T-helper 17 cell (primary cell): ENCODE data around the gene BANP. TPM values are rescaled to one million over a fixed set of nuclear protein-coding genes. Genes with fewer than 3 reads are reported as not detected.
"Not testable (repeated sequence)": the region's sequence is repeated elsewhere in the genome, so short reads cannot be mapped to it uniquely, and the experiment has no call there.

Source experiments
- ATAC-seq: fragments of 150-1000 bp; cut with Tn5 transposase; 2 replicates; pipeline ENCODE4 v1.10.0; 2021; ENCODE audit warnings: mild to moderate bottlenecking, moderate library complexity
- DNase-seq, 3 donors: peaks; one replicate each; pipeline versions ENCODE4 v3.0.0 to v3.0.0-alpha.2; 2020 to 2021
- H3K9me3 ChIP-seq: one replicate; pipeline ENCODE4 v1.7.0; 2013; ENCODE audit warnings: low read length, mild to moderate bottlenecking; ENCODE audit not compliant: control insufficient read depth, poor library complexity, severe bottlenecking
- H3K27ac Mint-ChIP-seq: one replicate; pipeline ENCODE4 v1.8.0; 2022; ENCODE audit warnings: mild to moderate bottlenecking, moderate library complexity, mixed read lengths
- H3K27me3 Mint-ChIP-seq: one replicate; pipeline ENCODE4 v1.8.0; 2022; ENCODE audit warnings: mixed read lengths
- H3K36me3 Mint-ChIP-seq: one replicate; pipeline ENCODE4 v1.8.0; 2022; ENCODE audit warnings: low read depth, mixed read lengths
- H3K4me1 Mint-ChIP-seq: one replicate; pipeline ENCODE4 v1.8.0; 2022; ENCODE audit warnings: mild to moderate bottlenecking, mixed read lengths
- H3K4me3 Mint-ChIP-seq: one replicate; pipeline ENCODE4 v1.8.0; 2022; ENCODE audit warnings: mild to moderate bottlenecking, moderate library complexity, mixed read lengths
- total RNA-seq, 4 donors: library from RNA in 2 of 4; stranded (reverse) in 2 of 4; gene quantifications; one replicate each; pipeline ENCODE4 v1.2.3 and lab custom pipeline; 2022 to 2026

The BANP gene, protein sequence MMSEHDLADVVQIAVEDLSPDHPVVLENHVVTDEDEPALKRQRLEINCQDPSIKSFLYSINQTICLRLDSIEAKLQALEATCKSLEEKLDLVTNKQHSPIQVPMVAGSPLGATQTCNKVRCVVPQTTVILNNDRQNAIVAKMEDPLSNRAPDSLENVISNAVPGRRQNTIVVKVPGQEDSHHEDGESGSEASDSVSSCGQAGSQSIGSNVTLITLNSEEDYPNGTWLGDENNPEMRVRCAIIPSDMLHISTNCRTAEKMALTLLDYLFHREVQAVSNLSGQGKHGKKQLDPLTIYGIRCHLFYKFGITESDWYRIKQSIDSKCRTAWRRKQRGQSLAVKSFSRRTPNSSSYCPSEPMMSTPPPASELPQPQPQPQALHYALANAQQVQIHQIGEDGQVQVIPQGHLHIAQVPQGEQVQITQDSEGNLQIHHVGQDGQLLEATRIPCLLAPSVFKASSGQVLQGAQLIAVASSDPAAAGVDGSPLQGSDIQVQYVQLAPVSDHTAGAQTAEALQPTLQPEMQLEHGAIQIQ
- total RNA-seq (10 to 100 TPM; 46.9 to 47.9 TPM), total RNA-seq (lab: John Stamatoyannopoulos, UW) (33.5 to 49.3 reads per million in 2 donors)

DNA sequence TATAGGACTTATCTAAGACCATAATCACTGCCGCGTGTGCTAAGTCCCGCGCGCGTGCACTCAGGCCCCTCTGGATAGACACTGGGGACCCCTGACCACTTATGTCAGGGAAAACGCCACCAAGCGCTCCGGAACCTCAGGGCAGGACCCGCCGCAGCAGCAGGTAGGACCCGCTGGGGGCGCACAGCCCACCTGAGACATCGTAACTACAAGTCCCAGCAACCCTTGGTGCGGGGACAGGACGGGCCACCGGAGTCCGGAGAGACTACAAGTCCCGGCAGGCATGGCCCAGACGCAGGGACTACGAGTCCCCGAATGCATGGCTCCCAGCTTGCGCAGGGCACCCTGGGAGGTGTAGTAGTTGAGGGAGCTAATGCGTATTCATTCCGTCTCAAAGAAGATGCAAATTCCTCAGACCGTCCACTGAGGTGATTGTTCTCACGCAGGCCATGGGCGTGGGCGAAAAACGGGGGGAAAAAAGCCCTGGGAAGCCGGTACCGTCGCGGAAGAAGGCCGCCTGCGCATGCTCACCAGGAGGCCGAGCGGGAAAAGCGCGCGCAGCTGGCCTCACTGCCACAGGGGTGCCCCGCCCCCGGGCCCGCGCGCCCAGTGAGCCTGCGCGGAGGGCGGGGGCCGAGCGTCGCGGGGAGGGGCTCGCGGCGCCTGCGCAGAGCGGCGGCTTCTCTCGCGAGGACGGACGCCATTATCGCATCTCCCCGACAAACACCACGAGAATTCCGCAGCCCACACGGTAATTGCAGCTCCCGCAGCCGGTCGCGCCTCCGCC is at the start of gene BANP:
TSS of gene BANP (plus strand) at position 670 of the 787 bp plus-strand sequence. CDS start 23,682 bp downstream, outside the sequence.
- H3K4me3 Mint-ChIP-seq: peak within 1 kb of the TSS; percentile 95
- peak; percentile 93 to 95 (median 94) for DNase-seq
- ATAC-seq: peak; percentile 95
- peaks cover 10% of the 10 kb centered on the region for H3K36me3 Mint-ChIP-seq
- no peaks in the 10 kb centered on the region for H3K9me3 ChIP-seq
- peaks cover 13% of the 10 kb centered on the region for H3K27me3 Mint-ChIP-seq
- H3K27ac Mint-ChIP-seq: peak within 1 kb of the TSS; percentile 97
- peaks cover 32% of the 10 kb centered on the region for H3K4me1 Mint-ChIP-seq

DNA sequence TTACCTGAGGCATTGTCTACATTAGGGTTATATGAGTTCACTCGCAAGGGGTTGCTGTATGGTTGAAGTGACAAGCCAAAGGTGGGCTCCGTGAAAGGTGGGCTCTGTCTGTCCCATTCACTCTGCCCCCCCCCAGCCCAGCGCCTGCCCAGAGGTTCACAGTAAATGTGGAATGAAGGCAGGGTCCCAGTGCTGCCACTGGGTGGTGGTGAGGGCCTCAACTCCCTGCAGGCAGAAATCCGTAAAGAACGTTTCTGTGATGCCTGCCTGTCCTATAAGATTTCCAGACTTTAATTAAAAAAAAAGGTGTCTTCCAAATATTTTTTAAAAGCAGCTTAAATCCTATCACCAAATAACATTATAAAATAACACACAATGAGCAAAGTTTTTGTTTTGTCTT is 46.3 kb upstream of the BANP start:
- DNase-seq, H3K4me3 Mint-ChIP-seq, H3K27ac Mint-ChIP-seq, ATAC-seq, H3K27me3 Mint-ChIP-seq, H3K36me3 Mint-ChIP-seq, H3K4me1 Mint-ChIP-seq, H3K9me3 ChIP-seq: not testable (repeated sequence)

DNA sequence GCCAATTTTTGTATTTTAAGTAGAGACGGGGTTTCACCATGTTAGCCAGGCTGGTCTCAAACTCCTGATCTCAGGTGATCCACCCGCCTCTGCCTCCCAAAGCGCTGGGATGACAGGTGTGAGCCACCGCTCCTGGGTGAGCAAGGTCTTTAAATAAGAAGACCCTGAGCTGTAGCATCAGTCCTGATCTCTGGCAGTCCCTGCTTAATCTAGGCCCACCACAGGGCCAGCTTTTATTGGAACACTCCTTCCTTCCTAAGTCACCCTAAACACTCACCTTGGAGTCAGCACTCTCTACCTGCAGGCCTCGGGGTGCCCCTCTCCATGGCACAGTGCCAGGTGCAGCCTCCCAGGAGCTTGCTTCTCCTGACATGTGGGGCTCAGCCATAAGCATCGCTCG is 45.7 kb upstream of the BANP start:
- not testable (repeated sequence) for H3K36me3 Mint-ChIP-seq, H3K27ac Mint-ChIP-seq, ATAC-seq, DNase-seq, H3K4me1 Mint-ChIP-seq, H3K4me3 Mint-ChIP-seq, H3K27me3 Mint-ChIP-seq, H3K9me3 ChIP-seq

DNA sequence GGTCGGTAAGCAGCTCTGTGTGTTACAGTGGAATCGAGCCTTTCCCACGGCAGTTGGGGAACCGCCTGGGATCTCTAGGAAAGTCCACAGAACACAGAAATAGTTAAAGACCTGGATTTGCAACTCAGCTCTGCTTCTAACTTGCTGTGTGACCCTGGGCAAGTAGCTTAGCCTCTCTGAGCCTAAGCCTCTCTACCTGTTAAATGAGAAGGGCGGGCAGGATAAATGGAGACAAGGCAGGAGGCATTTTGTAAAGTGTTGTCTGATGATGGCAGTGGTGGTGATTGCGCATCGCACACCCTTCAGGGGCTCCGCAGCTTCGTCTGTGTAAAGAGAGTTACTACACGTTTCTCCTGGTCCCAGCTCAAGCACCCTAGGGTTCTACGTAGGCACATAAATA is 43.1 kb upstream of the BANP start:
- ATAC-seq, H3K36me3 Mint-ChIP-seq: not testable (repeated sequence)

DNA sequence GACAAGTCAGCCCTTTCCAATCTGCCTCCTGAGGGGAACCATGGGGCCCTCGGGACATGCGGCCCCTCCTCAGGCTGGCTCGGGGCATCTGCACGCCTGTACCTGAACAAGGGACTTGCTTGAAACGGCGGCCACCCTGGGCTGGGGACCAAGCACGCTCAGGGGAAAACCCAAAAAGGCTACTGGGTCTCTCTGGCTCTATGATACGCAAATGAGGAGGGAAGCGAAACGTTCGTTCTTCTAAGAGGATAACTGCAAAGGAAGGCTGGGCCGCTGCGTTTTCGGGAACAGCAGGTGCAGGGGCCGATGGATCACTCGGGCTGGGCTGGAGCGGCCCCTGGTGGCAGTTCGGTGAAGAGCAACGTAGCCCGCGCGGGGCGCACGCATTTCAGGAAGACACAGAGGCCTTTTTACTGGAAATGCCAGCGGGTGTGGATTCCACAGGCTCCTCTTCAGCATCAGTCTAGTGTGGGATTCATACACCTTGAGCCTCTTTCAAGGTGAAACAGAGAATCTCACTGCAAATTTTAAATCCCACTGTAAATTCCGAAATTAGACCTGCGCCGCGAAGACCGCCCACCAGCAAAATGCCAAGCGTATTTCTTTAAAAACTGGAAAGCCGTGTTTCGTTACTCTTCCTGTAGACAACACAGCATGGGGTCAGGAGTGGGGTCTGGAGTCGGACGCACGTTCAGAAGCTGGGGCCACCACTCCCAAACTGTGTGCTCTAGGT is 41.9 kb upstream of the BANP start:
- not testable (repeated sequence) for H3K4me1 Mint-ChIP-seq, H3K9me3 ChIP-seq, H3K27ac Mint-ChIP-seq, H3K36me3 Mint-ChIP-seq, H3K4me3 Mint-ChIP-seq
- DNase-seq (peak; percentile 54 to 79 (median 61)), ATAC-seq (peak; percentile 91)
- H3K27me3 Mint-ChIP-seq: peaks cover 13% of the 10 kb centered on the region

More for the DNA sequence above, 43.1 kb upstream of the BANP start:
- not testable (repeated sequence) for H3K9me3 ChIP-seq, H3K4me1 Mint-ChIP-seq, DNase-seq, H3K4me3 Mint-ChIP-seq, H3K27ac Mint-ChIP-seq
- H3K27me3 Mint-ChIP-seq: peaks cover 13% of the 10 kb centered on the region

DNA sequence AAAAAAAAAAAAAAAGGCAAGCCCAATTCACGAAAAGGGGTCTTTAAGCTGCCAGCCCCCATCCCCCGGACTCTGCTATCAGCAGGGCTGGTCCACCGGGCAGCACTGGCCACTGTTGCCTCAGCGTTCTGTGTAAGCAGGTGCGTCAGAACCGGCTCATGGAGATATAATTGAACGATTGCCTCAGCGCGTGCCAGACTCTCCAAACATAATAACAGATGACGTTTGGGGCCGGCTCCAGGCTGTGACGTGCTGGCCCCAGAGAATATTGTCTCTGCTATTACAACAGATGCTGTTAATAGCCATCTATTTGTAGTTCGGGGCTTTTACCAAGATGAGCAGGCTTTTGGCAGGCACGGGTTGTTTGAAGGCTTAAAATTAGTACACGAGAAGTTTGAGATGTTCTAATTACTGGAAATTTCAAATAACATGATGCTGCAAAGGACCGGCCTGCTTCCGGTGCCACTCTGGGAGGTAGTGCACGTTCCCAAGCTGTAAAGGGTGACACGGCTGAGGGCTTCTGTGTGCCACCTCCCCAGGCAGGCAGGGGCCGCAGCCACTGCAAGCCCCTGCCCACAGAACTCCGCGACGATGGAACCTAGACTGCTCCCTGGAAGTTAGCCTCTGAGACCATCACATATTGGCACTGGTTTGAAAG is 40.0 kb upstream of the BANP start:
- H3K4me1 Mint-ChIP-seq, ATAC-seq: not testable (repeated sequence)

DNA sequence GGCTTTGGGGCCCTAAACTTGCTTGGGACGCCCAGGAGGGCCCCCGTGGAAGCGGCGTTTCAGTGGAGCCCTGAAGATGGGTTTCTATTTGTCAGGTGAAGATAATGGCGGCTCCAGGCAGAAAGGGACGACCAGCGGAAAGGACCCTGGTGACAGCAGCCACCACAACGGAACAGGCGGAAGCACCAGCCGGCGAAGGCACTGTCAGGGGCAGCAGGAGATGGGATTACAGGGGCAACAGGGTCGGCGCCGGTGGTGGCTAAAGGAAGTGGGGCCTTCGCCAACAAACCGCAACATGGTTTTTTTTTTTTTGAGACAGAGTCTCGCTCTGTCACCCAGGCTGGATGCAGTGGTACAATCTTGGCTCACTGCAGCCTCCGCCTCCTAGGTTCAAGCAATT is 38.5 kb upstream of the BANP start:
- not testable (repeated sequence) for DNase-seq, H3K27ac Mint-ChIP-seq, ATAC-seq, H3K4me3 Mint-ChIP-seq, H3K9me3 ChIP-seq, H3K4me1 Mint-ChIP-seq, H3K36me3 Mint-ChIP-seq
- peaks cover 13% of the 10 kb centered on the region for H3K27me3 Mint-ChIP-seq

More for the DNA sequence above, 40.0 kb upstream of the BANP start:
- H3K27me3 Mint-ChIP-seq: peaks cover 13% of the 10 kb centered on the region
- not testable (repeated sequence) for H3K36me3 Mint-ChIP-seq, H3K27ac Mint-ChIP-seq, DNase-seq, H3K9me3 ChIP-seq, H3K4me3 Mint-ChIP-seq

DNA sequence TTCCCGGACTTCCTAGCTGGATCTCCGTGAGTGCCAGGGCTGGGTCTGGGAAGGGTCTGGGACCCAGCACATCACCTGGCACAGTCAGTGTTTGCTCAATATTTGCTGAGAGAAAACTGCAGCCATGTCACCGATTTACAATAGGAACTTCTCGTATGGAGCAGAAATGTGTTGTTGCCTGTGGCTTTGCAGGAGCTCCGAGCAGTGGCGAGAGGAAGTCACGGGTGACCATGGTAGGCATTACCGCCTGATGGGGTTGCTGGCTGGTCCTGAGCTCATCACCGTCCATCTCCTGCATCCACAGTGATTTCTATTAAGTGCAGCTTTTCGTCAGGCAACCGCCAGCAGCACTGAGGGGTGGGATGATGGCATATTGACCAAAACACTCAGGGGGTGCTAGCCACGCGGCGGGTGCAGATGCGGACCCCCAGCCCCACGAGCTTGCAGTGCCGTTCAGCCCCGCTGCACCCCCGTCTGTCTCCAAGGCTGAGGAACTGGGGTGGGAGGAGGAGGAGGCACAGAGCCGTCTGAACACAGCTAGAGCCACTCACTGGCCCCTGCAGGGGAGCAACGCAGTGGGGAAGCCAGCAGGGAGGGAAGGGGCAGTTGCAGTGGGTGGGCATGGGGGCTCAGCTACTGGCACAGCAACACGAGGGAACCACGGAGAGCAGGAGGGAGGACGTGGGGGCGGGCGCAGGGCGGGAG is 37.1 kb upstream of the BANP start:
- peaks cover 22% of the 10 kb centered on the region for H3K27me3 Mint-ChIP-seq
- H3K36me3 Mint-ChIP-seq: not testable (repeated sequence)

DNA sequence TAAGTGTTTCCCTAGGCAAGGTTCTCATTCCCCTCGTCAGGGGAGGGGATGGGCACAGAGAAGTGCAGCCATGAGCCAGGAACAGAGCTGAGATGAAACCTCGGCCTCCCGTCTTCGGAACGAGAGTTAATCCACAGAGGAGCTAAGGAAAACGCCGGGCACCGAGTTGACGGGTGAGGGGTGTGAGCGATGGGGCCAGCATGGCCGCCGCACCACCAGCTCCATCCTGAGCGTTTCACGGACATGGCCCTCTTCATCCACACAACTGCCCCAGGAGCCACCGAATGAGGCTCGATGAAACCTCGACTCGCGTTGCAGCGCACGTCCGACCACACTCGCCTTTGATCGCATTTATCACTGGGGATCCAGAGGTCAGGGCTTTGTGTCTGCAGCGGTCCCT is 36.4 kb upstream of the BANP start:
- Mint-ChIP-seq H3K4me3 (no peak overlapping the region), H3K27ac (no peak overlapping the region), H3K36me3 (no peaks in the 10 kb centered on the region), H3K27me3 (peaks cover 17% of the 10 kb centered on the region), H3K4me1 (peaks cover 3% of the 10 kb centered on the region)
- no peaks in the 10 kb centered on the region for H3K9me3 ChIP-seq
- ATAC-seq (no peak), DNase-seq (no peak)

More for the DNA sequence above, 37.1 kb upstream of the BANP start:
- not testable (repeated sequence) for H3K4me3 Mint-ChIP-seq, H3K9me3 ChIP-seq, H3K4me1 Mint-ChIP-seq, DNase-seq, ATAC-seq, H3K27ac Mint-ChIP-seq

DNA sequence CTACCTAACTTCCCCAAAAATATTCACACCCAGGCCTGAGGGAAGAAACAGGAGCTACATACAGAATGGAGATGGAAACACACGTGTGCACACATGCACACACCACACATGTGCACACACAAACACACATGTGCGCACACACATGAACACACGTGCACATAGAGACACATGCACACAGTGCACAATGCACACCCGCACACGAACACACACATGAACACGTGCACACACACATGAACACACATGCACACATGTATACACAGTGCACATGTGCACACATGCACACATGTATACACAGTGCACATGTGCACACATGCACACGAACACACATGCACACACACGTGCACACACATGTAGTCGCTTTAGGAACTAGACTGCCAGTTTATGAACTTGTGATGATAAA is 33.7 kb upstream of the BANP start:
- ATAC-seq (no peak), DNase-seq (no peak)
- H3K9me3 ChIP-seq: no peaks in the 10 kb centered on the region
- Mint-ChIP-seq H3K27ac (no peak overlapping the region), H3K36me3 (no peaks in the 10 kb centered on the region), H3K4me3 (no peak overlapping the region), H3K27me3 (peaks cover 14% of the 10 kb centered on the region), H3K4me1 (peaks cover 3% of the 10 kb centered on the region)

DNA sequence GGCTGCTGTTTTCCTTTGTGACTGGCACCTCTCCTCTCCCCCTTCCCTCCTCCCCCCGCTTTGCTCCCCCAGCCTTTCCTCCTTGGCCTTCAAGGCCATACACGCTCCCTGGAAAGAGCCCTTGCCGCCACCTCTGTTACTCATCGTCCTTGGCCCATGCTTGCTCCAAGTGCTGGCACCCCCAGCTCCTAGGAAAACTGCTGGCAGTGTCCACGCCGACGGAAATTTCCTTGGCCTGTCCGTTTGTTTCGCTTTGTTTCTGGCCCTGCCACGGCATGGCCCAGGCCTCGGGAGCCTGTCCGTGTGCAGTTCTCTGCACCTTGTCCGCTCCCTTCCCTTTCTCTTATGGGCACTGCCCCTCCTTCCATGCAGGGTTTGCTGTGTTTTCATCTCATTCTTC is 32.9 kb upstream of the BANP start:
- H3K36me3 Mint-ChIP-seq: no peaks in the 10 kb centered on the region
- no peak for ATAC-seq
- no peak overlapping the region for H3K27ac Mint-ChIP-seq
- H3K4me1 Mint-ChIP-seq: peaks cover 3% of the 10 kb centered on the region
- no peak for DNase-seq
- no peak overlapping the region for H3K4me3 Mint-ChIP-seq
- peaks cover 10% of the 10 kb centered on the region for H3K27me3 Mint-ChIP-seq
- no peaks in the 10 kb centered on the region for H3K9me3 ChIP-seq
